ENCODE data around the gene LRRC1.

- TF ChIP-seq, protein P1, sequence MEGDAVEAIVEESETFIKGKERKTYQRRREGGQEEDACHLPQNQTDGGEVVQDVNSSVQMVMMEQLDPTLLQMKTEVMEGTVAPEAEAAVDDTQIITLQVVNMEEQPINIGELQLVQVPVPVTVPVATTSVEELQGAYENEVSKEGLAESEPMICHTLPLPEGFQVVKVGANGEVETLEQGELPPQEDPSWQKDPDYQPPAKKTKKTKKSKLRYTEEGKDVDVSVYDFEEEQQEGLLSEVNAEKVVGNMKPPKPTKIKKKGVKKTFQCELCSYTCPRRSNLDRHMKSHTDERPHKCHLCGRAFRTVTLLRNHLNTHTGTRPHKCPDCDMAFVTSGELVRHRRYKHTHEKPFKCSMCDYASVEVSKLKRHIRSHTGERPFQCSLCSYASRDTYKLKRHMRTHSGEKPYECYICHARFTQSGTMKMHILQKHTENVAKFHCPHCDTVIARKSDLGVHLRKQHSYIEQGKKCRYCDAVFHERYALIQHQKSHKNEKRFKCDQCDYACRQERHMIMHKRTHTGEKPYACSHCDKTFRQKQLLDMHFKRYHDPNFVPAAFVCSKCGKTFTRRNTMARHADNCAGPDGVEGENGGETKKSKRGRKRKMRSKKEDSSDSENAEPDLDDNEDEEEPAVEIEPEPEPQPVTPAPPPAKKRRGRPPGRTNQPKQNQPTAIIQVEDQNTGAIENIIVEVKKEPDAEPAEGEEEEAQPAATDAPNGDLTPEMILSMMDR (IDR thresholded peaks at IDR 0.05) = no peak
- no peak for TF ChIP-seq POLR2AphosphoS5 (IDR thresholded peaks at IDR 0.05)
- TF ChIP-seq POLR2A (IDR thresholded peaks at IDR 0.05) = no peak
Observed at GRCh38 chr6:53815381-53816119, 20.7 kb downstream of the LRRC1 start.
